Measurements from ENCODE around the gene TOX3.

The TOX3 gene

DNA sequence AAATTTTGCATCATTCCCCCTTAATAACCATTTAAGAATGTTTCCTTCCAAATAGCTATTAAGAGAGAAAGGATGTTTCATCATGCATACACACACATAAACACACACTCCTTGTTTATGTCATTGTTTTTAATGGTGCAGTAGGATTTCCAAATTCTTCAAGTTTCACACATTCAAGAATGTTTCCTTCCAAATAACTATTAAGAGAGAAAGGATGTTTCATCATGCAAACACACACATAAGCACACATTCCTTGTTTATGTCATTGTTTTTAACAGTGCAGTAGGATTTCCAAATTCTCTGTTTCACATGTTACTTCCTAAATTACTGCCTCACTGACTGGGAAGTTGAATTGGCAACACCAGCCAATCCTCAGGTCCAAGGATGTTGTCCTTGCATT is 7.8 kb downstream of the TOX3 start:
- in situ Hi-C loops (cut with MboI; ENCODE audit: low sequenced_read_pairs) = no loop called here

DNA sequence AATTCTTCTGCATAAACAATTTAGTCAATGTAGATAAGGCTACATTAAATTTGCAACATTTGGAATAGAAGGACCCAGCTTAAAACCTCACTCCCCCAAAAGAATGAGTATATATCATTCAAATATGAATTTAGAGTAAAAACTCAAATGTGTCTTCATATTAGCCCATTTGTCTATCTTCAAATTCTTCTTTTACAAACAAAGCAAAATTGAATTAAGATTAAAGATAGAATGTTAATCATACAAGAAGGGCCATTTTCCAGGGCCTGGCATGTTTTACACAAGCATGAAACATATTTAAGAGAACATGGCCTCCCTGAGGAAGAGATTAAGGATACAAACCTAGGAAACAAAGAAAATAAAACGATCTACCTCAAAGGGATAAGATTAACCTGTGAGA is 8.4 kb downstream of the TOX3 start:
- in situ Hi-C loops (cut with MboI; ENCODE audit: low sequenced_read_pairs) = no loop called here

DNA sequence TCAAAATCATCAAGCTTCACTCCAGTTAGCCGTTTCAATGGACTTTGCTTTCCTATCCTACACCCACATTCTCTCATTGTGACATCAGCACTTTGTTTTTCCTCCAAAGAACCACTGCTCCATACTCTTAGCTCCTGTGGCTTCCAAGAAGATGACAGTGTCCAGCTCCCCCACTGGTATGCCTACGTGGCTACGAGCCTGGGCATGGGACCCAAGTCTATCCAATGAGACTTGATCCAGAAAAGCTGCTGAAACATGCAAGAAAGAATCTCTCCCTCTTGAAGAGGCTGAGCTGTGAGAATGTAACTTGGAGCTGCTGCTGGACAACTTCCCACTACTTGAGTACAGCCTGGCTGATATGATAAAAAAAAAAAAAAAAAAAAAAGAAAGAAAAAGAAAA is 9.4 kb downstream of the TOX3 start:
- in situ Hi-C loops (cut with MboI; ENCODE audit: low sequenced_read_pairs) = no loop called here

DNA sequence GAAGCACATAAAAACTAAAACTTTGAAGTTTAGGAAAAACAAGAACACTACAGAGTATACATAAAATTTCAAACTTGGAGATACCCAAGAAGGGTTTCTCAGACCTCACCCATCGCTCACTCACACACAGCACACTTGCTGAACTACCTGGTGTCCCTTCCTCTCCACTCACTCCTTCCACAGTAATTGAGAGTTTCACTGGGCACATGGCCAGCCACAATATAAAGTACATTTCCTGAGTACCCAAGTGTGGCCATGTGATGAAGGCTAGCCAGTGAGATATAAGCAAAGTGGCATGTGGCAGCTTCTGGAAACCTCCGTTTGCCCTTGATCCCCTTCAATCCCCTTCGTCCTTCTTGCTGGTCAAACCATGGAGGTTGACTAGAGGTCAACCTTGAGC is 11.9 kb downstream of the TOX3 start:
- in situ Hi-C loops (cut with MboI; ENCODE audit: low sequenced_read_pairs) = no loop called here

- in situ Hi-C loops (cut with MboI; ENCODE audit: low sequenced_read_pairs) = no loop called here
These were observed 13.6 kb downstream of the TOX3 start for GRCh38 chr16:52533296-52533695.

- in situ Hi-C loops (cut with MboI; ENCODE audit: low sequenced_read_pairs) = no loop called here
These were observed 14.6 kb downstream of the TOX3 start for GRCh38 chr16:52532384-52532783.

GRCh38 chr16:52529226-52529625 is 17.7 kb downstream of the TOX3 start:
- in situ Hi-C loops (cut with MboI; ENCODE audit: low sequenced_read_pairs) = no loop called here

- in situ Hi-C loops (cut with MboI; ENCODE audit: low sequenced_read_pairs) = no loop called here
These were observed 18.4 kb downstream of the TOX3 start for GRCh38 chr16:52528393-52529065.

DNA sequence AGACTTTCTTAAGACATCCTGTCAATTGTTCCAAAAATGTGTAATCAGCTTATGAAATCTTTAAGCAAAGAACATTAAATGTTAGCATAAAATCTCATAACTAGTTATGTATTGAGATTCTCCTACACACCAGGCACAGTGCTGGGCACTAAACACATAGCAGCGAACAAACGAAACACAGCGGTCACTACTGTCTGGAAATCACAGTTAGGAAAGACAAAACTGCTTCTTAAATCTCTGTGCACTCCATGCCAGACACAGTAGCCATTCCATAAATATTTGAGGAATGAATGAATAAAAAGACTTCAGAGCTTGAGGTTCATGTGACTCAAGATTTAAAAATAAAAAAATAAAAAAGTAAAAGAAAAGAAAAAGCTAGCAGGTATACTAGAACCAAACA is 20.1 kb downstream of the TOX3 start:
- in situ Hi-C loops (cut with MboI; ENCODE audit: low sequenced_read_pairs) = no loop called here

DNA sequence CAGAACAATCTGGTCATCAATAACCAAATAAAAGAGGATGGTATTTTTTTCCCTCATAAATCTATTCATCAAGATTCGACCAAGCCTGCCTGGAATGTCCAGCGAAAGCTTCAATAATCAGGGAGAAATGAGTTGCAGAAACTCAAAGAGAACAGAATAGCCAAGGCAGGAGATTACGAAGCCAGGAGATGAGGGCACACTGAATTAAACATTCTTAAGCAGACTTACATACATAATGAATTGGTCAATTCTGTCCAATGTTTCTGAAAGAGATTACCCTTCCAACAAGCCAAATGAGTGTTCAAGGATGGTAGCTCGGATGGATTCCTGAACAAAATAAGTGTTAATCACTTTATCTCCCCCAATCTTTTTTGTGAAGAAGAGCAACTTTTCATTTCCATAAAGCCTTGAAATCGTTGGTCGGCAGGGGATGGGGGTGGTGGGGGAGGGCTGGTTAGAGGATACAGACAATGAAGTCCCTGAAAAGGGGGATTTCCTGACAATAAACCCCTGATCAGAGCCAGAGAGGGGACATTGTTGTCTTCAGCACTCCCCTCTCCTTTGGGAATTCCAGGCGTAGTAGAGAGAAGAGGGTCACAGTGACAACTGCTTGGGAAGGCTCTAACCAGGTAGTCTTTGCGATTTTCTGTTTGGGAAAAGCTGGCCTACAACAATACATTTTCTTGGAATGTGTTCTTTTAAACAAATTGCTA is 20.7 kb downstream of the TOX3 start:
- in situ Hi-C loops (cut with MboI; ENCODE audit: low sequenced_read_pairs) = no loop called here

- in situ Hi-C loops (cut with MboI; ENCODE audit: low sequenced_read_pairs) = no loop called here
These were observed 25.4 kb downstream of the TOX3 start for GRCh38 chr16:52521570-52521969.

DNA sequence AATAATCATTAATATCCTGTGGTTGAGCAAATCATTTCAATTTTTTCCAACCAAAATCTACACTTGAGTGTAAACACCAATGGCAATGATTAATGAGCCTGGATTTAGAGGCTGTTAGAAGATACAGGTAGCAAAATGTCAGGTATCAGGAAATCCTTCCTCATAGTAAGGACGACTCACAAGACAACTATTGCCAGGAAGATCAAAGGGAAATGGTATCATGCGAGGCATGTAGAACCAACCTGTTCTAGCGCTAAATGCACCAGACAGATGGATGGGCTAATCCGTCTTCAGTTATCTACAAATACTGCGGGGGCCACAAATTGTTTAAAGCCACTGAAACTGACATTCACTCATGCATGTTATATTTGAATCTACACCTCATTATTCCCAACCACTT is 28.1 kb downstream of the TOX3 start:
- in situ Hi-C loops (cut with MboI; ENCODE audit: low sequenced_read_pairs) = no loop called here

DNA sequence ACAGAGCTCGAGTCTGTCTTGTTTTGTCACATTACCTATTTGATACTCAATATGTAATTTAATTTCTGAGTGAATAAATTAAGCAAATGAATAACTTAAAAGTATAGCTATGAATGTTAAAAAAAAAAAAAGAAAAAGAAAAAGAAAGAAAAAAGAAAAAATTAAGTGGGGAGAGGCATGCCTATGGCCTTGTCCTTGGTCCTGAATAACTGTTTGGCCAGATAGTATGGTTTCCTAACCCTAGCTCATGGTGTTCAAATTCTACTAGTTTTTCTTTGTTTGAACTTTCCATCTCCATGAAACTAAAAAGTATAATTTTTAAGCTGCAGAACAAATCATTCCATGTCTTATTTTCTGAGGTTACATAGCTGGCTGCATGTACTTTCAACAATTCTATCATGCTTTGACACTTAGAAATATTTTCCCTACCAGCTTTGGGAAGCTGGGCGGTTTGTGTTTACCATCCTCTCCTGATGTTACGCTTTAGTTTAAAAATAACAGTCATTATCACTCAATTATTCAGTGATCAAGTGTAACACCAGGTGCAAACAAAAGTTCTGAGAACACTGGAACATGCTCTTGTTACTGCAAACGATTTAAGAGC is 31.8 kb downstream of the TOX3 start:
- in situ Hi-C loops (cut with MboI; ENCODE audit: low sequenced_read_pairs) = no loop called here

DNA sequence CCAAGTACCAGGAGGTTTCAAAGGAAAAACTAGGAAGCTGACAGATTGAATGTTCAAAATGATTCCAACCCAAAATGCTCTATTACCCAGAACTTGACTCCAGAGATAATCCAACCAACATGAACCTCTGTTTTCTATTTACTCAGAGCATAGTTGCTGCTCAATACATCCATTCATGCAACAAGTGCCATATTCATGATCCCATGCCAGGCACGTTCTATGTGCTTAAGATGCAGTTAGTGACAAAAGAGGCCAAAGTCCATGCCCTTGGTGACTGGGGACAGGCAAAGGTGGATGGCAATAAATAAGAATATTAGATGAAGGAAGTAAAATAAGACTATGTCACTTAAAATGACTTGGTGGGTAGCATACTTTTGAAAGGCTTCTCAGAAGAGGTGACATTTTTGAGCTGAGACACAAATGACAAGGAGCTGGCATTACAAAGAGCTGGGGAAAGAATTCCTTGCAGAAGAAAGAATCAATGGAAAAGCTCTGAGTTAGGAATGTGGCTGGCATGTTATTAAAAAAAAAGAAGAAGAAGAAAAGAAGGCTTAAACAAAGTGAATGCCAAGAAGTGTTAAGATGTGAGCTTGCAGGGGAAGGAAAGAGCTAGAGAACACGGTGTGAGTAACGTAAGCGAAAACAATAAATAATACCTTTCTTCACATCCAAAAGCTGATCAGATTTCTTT is 34.5 kb downstream of the TOX3 start:
- in situ Hi-C loops (cut with MboI; ENCODE audit: low sequenced_read_pairs) = no loop called here

DNA sequence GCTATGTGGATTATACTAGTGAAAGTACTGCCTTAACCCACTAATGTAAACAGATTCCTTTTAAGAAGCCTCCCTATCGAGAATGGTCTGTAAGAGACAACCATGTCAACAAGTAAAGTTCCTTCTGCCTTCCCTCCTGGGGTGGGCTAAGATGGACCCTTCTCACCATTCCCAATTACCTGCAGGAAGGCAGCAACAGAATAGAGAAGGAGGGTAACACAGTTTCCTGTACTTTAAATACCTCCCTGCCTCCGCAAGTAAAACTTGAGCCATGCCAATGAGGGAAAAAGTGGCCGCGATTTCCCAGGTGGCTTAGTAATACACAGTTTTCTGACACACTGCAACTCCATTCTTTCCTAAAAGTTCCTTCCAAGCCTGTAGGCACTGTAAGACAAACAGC is 45.2 kb downstream of the TOX3 start:
- in situ Hi-C loops (cut with MboI; ENCODE audit: low sequenced_read_pairs) = no loop called here

DNA sequence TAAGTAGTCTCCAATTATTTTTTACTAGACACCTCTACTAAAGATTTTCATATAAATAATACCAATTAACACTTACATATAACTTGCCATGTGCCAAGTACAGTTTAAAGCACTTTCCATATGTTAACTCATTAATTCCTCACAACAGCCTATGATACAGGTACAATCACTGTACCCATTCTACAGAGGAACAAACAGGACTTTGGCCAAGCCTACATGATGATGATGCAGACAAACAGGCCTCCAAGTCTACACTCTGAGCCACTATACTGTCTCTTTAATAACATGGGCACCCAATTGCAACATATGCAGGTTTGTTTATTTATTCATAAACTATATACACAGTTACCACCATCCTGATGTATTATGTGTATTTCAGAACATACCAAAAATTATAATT is 46.0 kb downstream of the TOX3 start:
- in situ Hi-C loops (cut with MboI; ENCODE audit: low sequenced_read_pairs) = no loop called here

- in situ Hi-C loops (cut with MboI; ENCODE audit: low sequenced_read_pairs) = no loop called here
These were observed 47.9 kb downstream of the TOX3 start for GRCh38 chr16:52499060-52499440.

DNA sequence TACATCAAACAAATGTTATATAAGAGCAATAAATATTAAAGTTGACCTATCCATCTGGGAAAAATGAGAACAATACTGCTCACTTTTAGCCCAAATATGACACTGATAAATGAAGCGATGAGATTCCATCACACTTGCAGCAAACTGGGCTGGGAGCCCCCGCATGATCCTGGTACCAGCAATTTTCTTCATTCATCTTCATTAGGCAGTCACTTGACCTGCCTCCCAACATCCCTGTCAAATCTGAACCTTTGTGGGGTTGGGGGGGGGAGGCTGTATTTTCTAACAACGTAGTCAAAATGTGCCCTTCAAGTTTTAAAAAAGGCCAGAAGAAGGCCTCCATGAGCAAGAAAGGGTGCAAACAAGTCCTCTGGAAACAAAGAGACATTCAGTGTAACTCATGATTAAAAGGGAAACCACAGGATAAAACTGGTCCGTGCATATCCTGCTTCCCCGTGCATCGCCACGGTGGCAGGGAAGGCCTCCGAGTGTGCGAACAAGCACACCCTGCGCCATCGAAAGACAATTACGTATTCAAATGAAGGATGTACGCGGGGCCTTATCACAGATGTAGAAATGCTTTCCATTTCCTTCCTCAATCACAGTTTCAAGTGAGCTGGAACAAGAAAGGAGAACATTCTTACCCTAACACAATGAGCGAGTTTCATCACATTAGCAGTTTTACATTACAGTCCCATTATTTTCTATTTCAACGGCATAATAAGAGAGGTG is 48.4 kb downstream of the TOX3 start:
- in situ Hi-C loops (cut with MboI; ENCODE audit: low sequenced_read_pairs) = no loop called here

DNA sequence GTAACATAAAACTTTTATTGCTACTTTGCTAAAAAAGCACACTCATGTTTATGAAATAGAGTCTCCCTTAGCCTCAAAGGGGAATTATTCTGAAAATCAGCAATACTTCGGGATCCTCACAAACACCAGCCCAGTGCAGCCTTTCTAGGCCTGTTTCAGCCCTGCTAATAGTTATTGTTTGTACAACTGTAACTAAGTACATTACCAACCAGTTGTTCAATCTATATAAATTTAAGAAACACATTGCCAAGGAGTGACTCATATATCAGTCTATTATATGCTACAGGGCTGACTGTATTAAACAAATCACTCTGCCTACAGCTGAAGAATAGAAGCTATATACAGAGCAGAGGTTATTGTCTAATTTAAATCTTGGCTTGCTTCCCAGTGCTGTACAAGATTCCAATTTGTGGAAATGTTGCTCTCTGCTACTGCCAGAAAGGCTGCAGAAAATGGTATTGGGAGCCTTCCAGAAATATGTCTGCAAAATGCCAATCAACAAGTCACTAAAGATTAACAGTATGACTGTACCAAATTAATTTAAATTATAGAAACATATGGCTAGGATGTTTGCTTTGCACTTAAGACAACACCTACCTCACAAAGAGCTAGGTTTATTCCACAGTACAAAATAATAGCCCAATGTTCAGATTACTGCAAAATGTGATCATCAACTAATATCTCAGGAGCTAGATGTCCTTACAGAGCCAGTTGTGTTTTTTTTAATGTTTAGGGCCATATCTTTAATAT is 49.7 kb downstream of the TOX3 start:
- in situ Hi-C loops (cut with MboI; ENCODE audit: low sequenced_read_pairs) = no loop called here

DNA sequence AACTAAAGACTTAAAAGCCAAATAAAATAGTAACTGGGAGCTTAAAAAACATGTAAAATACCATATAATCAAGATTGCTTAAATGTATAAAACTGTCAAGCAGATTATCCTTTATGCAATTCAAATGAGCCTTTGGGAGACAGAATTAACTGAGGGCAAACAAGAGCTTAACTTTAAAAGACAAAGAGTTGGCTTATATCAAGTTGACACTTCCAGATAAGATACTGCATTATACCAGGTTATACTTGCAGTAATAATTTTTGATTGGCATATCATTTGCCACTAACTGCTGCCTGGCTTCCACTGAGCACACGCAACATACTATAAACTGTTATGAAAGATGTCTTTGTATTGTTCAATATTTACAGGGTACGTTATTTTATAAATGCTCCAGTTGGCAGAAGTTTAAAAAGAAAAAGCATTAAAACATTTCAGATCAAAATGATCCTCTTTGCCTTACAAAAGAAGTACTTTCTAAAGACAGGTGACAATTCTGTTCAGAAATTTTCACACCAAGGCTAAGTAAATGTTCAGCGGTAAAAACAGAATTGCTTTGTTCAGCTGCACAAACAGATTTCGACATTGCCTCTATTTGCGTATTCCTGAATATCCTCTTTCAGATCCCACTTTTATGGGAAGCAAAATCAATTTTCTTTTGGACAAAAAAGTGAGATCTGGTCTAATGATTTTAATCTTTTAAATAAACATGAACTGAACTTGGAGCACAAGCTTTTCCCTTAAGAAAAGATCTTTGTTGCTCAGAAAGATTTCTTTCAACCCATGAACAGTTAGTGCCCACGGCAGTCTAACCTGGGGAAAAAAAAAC is 50.7 kb downstream of the TOX3 start:
- in situ Hi-C loops (cut with MboI; ENCODE audit: low sequenced_read_pairs) = no loop called here
